HG02610 (cell line): ENCODE results near the gene TBC1D3I.
"Not testable (repeated sequence)": the region's sequence is repeated elsewhere in the genome, so short reads cannot be mapped to it uniquely, and the experiment has no call there.

Experiments used
- ATAC-seq: cut with Tn5 transposase; IDR thresholded peaks from one replicate; pipeline ENCODE4 v1.9.1; 2021; ENCODE audit warnings: mild to moderate bottlenecking, moderate library complexity; ENCODE audit not compliant: unreplicated experiment

Gene TBC1D3I

GRCh38 chr17:36264470-36264869 lies at the start of gene TBC1D3I:
TSS of gene TBC1D3I (minus strand) at chr17:36264570. CDS start at chr17:36262985, 1,585 bp downstream.
- not testable (repeated sequence) for ATAC-seq

- ATAC-seq: not testable (repeated sequence)
Observed at GRCh38 chr17:36295161-36295560, 30.8 kb upstream of the TBC1D3I start.

- not testable (repeated sequence) for ATAC-seq
Observed at GRCh38 chr17:36289965-36290612, 25.7 kb upstream of the TBC1D3I start.

- ATAC-seq: not testable (repeated sequence)
Observed at GRCh38 chr17:36284219-36284618, 19.8 kb upstream of the TBC1D3I start.

- ATAC-seq: not testable (repeated sequence)
Observed at GRCh38 chr17:36283256-36283655, 18.9 kb upstream of the TBC1D3I start.

- not testable (repeated sequence) for ATAC-seq
Observed at GRCh38 chr17:36242046-36242445, 22.3 kb downstream of the TBC1D3I start.

GRCh38 chr17:36229644-36230043 lies 34.7 kb downstream of the TBC1D3I start:
- not testable (repeated sequence) for ATAC-seq

- ATAC-seq: not testable (repeated sequence)
Observed at GRCh38 chr17:36222967-36223366, 41.4 kb downstream of the TBC1D3I start.

- ATAC-seq: not testable (repeated sequence)
Observed at GRCh38 chr17:36221581-36222100, 42.7 kb downstream of the TBC1D3I start.

- ATAC-seq: not testable (repeated sequence)
Observed at GRCh38 chr17:36220737-36221580, 43.4 kb downstream of the TBC1D3I start.

GRCh38 chr17:36219556-36219955 lies 44.8 kb downstream of the TBC1D3I start:
- ATAC-seq: not testable (repeated sequence)

GRCh38 chr17:36215406-36216308 lies 48.7 kb downstream of the TBC1D3I start:
- not testable (repeated sequence) for ATAC-seq

GRCh38 chr17:36214918-36215317 lies 49.5 kb downstream of the TBC1D3I start:
- no peak for ATAC-seq

- no peak for ATAC-seq
Observed at GRCh38 chr17:36213695-36214094, 50.7 kb downstream of the TBC1D3I start.

- no peak for ATAC-seq
Observed at GRCh38 chr17:36212966-36213365, 51.4 kb downstream of the TBC1D3I start.

GRCh38 chr17:36212272-36212605 lies 52.1 kb downstream of the TBC1D3I start:
- no peak for ATAC-seq

GRCh38 chr17:36211484-36212271 lies 52.7 kb downstream of the TBC1D3I start:
- ATAC-seq: not testable (repeated sequence)

- peak; percentile 62 for ATAC-seq
Observed at GRCh38 chr17:36210439-36211211, 53.7 kb downstream of the TBC1D3I start, which contains the start of gene CCL4L2. TSS of gene CCL4L2 (plus strand) at chr17:36211063.

GRCh38 chr17:36209575-36209974 lies 54.8 kb downstream of the TBC1D3I start:
- ATAC-seq: no peak
